ENCODE measurements around the gene SCGB1C2.
"Not testable (repeated sequence)": the region's sequence is repeated elsewhere in the genome, so short reads cannot be mapped to it uniquely, and the experiment has no call there.

The SCGB1C2 gene

DNA sequence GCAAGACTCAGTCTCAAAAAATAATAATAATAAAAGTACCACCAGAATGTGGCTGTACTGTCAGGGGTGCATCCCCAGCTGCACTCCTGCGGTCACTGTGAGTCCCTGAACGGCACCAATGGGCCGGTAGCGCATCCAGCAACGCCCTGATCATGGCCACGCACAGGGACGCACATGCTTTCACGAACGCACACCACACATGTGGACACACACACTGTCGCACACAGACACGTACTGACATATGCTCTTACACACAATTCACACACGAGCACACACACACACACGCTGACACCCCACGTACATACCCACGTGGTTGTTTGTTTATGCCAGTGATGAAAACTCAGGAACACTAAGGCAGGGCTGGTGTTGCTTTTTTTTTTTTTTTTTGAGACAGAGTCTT, 22.2 kb downstream of the SCGB1C2 start:
- H3K4me3 ChIP-seq (ENCODE audit: low read length), result no peak overlapping the region
- no peak for DNase-seq (ENCODE audit: low read depth)
- TF ChIP-seq, protein P1, sequence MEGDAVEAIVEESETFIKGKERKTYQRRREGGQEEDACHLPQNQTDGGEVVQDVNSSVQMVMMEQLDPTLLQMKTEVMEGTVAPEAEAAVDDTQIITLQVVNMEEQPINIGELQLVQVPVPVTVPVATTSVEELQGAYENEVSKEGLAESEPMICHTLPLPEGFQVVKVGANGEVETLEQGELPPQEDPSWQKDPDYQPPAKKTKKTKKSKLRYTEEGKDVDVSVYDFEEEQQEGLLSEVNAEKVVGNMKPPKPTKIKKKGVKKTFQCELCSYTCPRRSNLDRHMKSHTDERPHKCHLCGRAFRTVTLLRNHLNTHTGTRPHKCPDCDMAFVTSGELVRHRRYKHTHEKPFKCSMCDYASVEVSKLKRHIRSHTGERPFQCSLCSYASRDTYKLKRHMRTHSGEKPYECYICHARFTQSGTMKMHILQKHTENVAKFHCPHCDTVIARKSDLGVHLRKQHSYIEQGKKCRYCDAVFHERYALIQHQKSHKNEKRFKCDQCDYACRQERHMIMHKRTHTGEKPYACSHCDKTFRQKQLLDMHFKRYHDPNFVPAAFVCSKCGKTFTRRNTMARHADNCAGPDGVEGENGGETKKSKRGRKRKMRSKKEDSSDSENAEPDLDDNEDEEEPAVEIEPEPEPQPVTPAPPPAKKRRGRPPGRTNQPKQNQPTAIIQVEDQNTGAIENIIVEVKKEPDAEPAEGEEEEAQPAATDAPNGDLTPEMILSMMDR (conservative IDR thresholded peaks at IDR 0.05; ENCODE audit: low read depth, low read length), result no peak

DNA sequence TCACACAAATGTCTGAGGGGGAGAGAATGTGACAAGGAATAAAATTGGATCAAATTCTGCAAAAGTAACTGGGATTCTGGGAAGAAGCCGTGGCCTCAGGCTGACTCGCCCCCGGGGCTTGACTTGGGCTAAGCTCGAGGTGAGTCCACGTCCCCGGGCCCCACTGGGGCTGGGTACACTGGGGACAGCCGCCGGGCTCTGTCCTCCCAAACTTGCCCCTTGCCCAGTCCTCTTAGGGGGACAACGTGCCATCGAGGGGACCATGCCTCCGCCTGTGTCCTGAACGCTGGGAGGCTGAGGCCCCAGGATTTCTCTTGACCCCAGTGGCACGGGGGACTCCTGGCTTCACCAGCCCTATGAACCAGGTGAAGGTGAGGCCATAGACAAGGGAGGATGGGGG, 23.0 kb downstream of the SCGB1C2 start:
- no peak overlapping the region for H3K4me3 ChIP-seq (ENCODE audit: low read length)
- TF ChIP-seq, protein P1 (conservative IDR thresholded peaks at IDR 0.05; ENCODE audit: low read depth, low read length), result no peak
- no peak for DNase-seq (ENCODE audit: low read depth)

DNA sequence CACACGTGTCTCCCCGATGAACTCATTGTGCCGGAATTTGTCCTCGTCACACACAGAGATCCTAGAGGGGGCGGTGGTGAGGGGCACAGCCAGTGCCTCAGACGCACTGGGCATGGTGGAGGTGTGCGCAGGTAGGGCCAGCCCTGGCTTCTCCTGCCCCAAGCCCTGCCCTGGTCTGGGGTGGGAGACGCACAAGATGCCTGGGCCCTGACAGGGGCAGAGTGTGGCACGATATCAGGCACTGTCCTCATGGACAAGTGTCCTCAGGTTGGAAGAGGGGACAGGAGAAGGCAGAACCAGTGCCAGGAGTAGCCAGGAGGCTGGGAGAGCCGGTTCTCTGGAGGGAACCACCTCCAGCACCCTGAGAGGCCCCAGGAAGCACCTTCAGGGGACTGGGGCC, 24.1 kb downstream of the SCGB1C2 start:
- no peak overlapping the region for H3K4me3 ChIP-seq (ENCODE audit: low read length)
- TF ChIP-seq, protein P1 (conservative IDR thresholded peaks at IDR 0.05; ENCODE audit: low read depth, low read length), result no peak
- no peak for DNase-seq (ENCODE audit: low read depth)

DNA sequence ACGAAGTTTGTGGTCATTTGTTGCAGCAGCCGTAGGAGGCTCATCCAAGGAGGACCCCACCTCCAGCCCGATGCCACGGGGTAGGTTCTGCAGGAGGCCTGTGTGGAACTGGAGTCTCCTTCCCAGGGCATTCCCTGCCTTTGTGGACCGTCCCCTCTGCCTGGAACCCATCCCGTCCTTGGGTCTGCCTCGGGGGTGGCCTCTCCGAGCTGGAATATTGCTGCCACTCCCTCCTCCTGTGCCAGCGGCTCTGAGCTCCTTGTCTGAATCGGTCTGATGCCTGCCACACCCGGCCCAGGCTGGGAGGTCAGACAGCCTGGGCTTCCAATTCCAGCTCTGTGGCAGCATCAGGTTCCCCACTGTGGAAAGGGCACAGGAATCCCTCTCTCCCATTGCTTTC, 25.3 kb downstream of the SCGB1C2 start:
- TF ChIP-seq, protein P1 (conservative IDR thresholded peaks at IDR 0.05; ENCODE audit: low read depth, low read length), result no peak
- H3K4me3 ChIP-seq (ENCODE audit: low read length), result no peak overlapping the region
- no peak for DNase-seq (ENCODE audit: low read depth)

DNA sequence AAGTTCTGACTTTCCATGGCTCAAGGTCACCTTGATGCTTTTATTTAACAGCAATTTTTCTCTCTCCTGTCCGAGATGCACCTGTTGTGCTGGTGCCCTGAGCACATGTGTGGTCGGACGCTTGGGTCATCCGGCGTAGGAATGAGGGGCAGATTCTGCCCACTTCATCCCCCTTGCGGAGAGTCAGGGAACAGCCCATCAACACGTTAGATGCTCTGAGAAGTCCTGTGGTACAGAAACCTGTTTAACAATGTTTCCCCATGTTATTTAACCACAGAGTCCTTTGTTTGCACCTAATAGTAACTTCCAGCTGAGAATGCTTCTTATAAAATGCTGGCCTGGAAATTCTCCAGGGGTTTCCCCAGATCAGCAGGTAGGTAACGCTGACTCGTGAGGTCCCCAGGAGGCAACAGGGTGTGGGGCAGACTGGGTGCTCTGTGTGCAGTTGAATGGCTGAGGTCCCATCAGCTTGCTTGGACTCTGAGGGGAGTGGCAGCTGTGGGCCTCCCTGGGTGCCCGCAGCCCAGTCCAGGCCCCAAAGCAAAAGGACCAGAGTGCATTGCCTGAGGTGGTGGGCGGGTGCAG, 26.2 kb downstream of the SCGB1C2 start:
- no peak overlapping the region for H3K4me3 ChIP-seq (ENCODE audit: low read length)
- TF ChIP-seq, protein P1 (conservative IDR thresholded peaks at IDR 0.05; ENCODE audit: low read depth, low read length), result peak; percentile 32
- no peak for DNase-seq (ENCODE audit: low read depth)

DNA sequence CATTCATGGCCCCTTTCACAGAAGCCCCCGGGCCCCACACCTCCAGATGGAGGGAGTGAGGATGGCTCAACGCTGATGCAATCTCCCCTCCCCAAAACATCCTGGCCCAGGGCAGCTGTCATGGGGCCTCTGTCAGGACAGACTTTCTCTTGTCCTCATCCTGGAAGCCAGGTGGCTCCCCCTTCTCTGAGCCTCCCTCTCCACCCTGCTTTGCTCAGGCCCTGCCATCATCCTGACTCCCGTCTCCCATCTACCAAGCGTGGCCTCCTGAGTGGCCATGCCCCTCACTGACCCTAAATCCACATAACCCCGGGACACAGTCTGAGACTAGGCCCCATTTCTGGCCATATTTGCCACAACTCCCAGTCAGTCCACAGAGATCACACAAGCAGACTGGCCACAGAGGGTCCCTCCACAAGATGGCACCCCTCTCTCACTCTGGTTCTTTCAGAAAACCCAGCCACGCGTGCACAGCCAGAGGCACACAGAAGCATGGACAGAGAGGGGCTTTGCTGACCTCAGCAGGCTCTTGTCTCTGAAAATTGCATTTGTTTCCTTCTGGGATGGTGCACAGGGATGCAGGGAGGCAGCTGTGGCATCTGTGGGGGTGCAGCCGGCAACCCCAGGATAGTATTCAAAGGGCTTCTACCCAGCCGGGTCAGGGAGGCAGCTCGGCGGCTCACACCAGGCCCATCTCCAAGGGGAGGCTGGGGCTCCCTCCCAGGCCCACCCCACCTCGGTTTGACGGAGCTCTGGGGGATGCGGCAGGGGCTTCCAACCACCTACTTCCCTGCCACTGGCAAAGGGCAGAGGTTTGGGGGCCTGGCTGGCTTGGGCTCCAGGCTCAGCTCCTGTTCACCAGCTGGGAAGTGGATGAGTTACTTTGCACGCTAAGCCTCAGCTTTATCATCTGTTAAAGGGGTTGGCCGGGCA, 27.2 kb downstream of the SCGB1C2 start:
- TF ChIP-seq, protein P1 (conservative IDR thresholded peaks at IDR 0.05; ENCODE audit: low read depth, low read length), result peak; percentile 74
- H3K4me3 ChIP-seq (ENCODE audit: low read length), result no peak overlapping the region
- DNase-seq (ENCODE audit: low read depth), result no peak

DNA sequence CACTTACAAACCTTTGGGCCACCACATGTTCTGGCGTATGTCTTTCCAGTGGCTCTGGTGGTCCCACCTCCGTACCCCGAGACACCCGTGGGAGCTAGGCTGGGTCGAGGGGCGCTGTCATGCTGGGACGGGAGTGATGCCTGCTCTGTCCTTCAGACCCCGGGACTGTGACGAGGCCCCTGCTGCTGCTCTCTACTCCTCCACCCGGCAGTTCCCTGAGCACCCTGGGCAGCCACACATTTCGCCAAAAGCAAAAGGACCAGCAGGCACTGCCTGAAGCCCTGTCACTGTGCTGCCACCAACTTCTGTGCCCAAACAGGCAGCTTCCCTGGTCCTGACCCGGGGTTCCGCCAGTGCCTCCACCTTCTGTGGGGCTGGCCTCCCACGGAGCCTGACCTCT, 28.6 kb downstream of the SCGB1C2 start:
- H3K4me3 ChIP-seq (ENCODE audit: low read length), result no peak overlapping the region
- TF ChIP-seq, protein P1 (conservative IDR thresholded peaks at IDR 0.05; ENCODE audit: low read depth, low read length), result no peak

DNA sequence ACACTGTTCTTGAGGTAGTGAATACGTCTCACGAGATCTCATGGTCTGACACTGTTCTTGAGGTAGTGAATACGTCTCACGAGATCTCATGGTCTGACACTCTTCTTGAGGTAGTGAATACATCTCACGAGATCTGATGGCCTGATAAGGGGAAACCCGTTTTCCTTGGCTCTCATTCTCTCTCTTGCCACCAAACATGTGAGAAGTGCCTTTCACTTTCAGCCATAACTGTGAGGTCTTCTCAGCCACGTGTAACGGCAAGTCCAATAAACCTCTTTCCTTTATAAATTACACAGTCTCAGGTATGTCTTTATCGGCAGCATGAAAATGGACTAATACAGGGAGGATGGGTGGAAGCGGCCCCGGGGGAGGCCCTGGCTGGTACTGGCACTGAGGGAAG, 31.2 kb downstream of the SCGB1C2 start:
- DNase-seq (ENCODE audit: low read depth); H3K4me3 ChIP-seq (ENCODE audit: low read length): not testable (repeated sequence)

More for the DNA sequence above, 28.6 kb downstream of the SCGB1C2 start:
- DNase-seq (ENCODE audit: low read depth), result no peak
